GM15510 (cell line): Measurements from ENCODE around the gene TRIM3.

Source experiments
- POLR2A ChIP-seq: IDR thresholded peaks from 3 replicates; pipeline ENCODE4 v1.6.1; 2011; ENCODE audit warnings: borderline replicate concordance; ENCODE audit not compliant: insufficient read length; ENCODE audit errors: extremely low read depth

Gene TRIM3

GRCh38 chr11:6473451-6474412 lies at the start of gene TRIM3:
Gene TRIM3, minus strand, starts transcription at chr11:6473941. Its CDS starts 8,246 bp downstream, at chr11:6465695.
- peak; percentile 52 for TF ChIP-seq POLR2A

- TF ChIP-seq POLR2A = no peak
Observed at GRCh38 chr11:6523253-6523652, 49.5 kb upstream of the TRIM3 start.

GRCh38 chr11:6520265-6520664 lies 46.5 kb upstream of the TRIM3 start:
- no peak for TF ChIP-seq POLR2A

- TF ChIP-seq POLR2A = no peak
Observed at GRCh38 chr11:6516865-6517264, 43.1 kb upstream of the TRIM3 start.

- TF ChIP-seq POLR2A = no peak
Observed at GRCh38 chr11:6505577-6506240, 32.0 kb upstream of the TRIM3 start.

- no peak for TF ChIP-seq POLR2A
Observed at GRCh38 chr11:6504166-6504565, 30.4 kb upstream of the TRIM3 start.

GRCh38 chr11:6502382-6502781 lies 28.6 kb upstream of the TRIM3 start:
- TF ChIP-seq POLR2A = no peak

GRCh38 chr11:6498544-6498943 lies 24.8 kb upstream of the TRIM3 start:
- TF ChIP-seq POLR2A = no peak

GRCh38 chr11:6498121-6498520 lies 24.4 kb upstream of the TRIM3 start:
- TF ChIP-seq POLR2A = no peak

- no peak for TF ChIP-seq POLR2A
Observed at GRCh38 chr11:6497069-6497839, 23.5 kb upstream of the TRIM3 start, which contains the start of gene DNHD1. Gene DNHD1, plus strand, starts transcription at chr11:6497280. Its CDS starts 936 bp downstream, at chr11:6498216.

- TF ChIP-seq POLR2A = no peak
Observed at GRCh38 chr11:6489306-6489705, 15.6 kb upstream of the TRIM3 start.

GRCh38 chr11:6488821-6489220 lies 15.1 kb upstream of the TRIM3 start:
- no peak for TF ChIP-seq POLR2A

- TF ChIP-seq POLR2A = no peak
Observed at GRCh38 chr11:6488342-6488741, 14.6 kb upstream of the TRIM3 start.

GRCh38 chr11:6486938-6487337 lies 13.2 kb upstream of the TRIM3 start:
- TF ChIP-seq POLR2A = no peak

- TF ChIP-seq POLR2A = no peak
Observed at GRCh38 chr11:6486256-6486655, 12.5 kb upstream of the TRIM3 start.

GRCh38 chr11:6485661-6486060 lies 11.9 kb upstream of the TRIM3 start:
- no peak for TF ChIP-seq POLR2A

- TF ChIP-seq POLR2A = no peak
Observed at GRCh38 chr11:6483015-6483414, 9.3 kb upstream of the TRIM3 start.
